Right atrium auricular region (tissue), 2 donors: ENCODE data around the gene WDR75. TPM values are rescaled to one million over a fixed set of nuclear protein-coding genes. Genes with fewer than 3 reads are reported as not detected.

Source experiments
- DNase-seq: peaks from one replicate; pipeline ENCODE4 v3.0.0-alpha.2; 2019; ENCODE audit warnings: low spot score
- H3K27ac ChIP-seq, 2 donors: fragments of 200-600 bp; sonication (generic); 1 replicate in 1 of 2; 2 replicates in 1 of 2; pipeline ENCODE4 v1.5.1; 2016 to 2019
- H3K27me3 ChIP-seq, 2 donors: fragments of 200-600 bp; sonication (generic); one replicate each; pipeline versions ENCODE4 v1.5.1 to v1.6.0; 2017 to 2019
- H3K36me3 ChIP-seq: fragments of 200-600 bp; sonication (generic); one replicate; pipeline ENCODE4 v1.5.1; 2016
- H3K4me1 ChIP-seq, 2 donors: fragments of 200-600 bp; sonication (generic); one replicate each; pipeline versions ENCODE4 v1.5.1 to v1.6.0; 2017 to 2019
- H3K4me3 ChIP-seq, 2 donors: fragments of 200-600 bp; sonication (generic); 1 replicate in 1 of 2; 2 replicates in 1 of 2; pipeline ENCODE4 v1.5.1; 2017 to 2019; ENCODE audit warnings: mild to moderate bottlenecking in 1 of 2, moderate library complexity in 1 of 2
- H3K9me3 ChIP-seq, 2 donors: fragments of 200-600 bp; sonication (generic); one replicate each; pipeline ENCODE4 v1.5.1; 2019
- total RNA-seq, 2 donors: library from RNA; depleted of rRNA; stranded (reverse); fragments of >200 nt; gene quantifications; one replicate each; pipeline ENCODE4 v1.1.0, GENCODE V29; 2016
- TF ChIP-seq, protein P1 (sequence below), 2 donors: fragments of 200-600 bp; sonication (generic); IDR thresholded peaks; one replicate each; pipeline ENCODE4 v1.5.1; 2019; ENCODE audit warnings: antibody characterized with exemption in 2 of 2

The WDR75 gene
- total RNA-seq, 2 donors from 2014 or later: 11.8 to 15.9 TPM

DNA sequence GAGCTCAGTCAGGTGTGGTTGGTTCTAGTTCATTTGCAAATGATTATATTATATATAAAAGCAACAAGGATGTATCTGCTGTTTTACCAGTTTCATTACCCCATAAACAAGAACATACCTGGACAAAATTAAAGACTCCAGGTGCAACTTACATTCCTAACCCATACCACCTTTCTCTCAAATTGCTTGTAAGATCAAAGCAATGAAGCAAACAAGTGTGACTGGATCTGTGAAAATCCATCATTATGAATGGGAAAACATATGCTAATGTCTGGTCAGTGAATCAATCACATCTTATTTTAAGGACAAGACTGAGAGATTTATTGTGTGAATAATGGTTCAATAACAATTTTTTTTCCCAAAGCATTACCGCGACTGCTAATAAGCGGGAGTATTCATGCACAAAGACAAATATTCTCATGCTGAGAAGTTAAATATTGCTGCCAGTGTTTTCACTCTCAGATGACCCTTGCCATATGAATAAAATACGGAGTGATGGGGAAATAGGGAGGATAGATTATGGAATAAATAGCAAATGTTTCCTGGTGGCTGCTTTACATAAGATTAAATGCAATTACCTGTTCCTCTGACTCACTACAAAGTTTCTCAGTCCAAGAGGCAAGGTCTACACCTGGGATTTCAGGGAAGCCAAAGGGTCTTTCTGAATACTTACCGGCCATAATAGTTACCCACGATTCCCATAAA lies 59.3 kb downstream of the WDR75 start:
- no peaks in the 10 kb centered on the region for H3K4me1 ChIP-seq

DNA sequence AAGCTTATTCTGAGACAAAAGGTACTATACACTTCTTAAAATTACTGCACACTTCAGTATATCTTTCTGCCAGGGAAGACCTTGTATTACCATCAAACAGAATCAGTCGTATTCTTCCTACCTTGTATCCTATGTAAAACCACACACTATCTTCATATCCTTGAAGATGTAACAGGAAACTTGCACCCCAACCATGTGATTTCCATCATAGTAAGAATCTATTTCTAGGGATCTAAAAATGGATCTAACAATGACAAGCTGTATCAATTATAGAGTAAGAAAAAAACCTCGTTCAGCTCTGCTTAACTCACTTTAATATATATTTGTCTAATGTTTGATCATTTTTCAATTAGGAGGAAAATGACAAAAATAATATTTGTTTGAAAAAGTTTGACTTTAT lies 60.2 kb downstream of the WDR75 start:
- TF ChIP-seq, protein P1, sequence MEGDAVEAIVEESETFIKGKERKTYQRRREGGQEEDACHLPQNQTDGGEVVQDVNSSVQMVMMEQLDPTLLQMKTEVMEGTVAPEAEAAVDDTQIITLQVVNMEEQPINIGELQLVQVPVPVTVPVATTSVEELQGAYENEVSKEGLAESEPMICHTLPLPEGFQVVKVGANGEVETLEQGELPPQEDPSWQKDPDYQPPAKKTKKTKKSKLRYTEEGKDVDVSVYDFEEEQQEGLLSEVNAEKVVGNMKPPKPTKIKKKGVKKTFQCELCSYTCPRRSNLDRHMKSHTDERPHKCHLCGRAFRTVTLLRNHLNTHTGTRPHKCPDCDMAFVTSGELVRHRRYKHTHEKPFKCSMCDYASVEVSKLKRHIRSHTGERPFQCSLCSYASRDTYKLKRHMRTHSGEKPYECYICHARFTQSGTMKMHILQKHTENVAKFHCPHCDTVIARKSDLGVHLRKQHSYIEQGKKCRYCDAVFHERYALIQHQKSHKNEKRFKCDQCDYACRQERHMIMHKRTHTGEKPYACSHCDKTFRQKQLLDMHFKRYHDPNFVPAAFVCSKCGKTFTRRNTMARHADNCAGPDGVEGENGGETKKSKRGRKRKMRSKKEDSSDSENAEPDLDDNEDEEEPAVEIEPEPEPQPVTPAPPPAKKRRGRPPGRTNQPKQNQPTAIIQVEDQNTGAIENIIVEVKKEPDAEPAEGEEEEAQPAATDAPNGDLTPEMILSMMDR (IDR thresholded peaks at IDR 0.05): no peak
- Histone ChIP-seq H3K27ac (no peak overlapping the region), H3K4me3 (no peak overlapping the region), H3K36me3 (no peaks in the 10 kb centered on the region), H3K4me1 (no peaks in the 10 kb centered on the region), H3K9me3 (no peaks in the 10 kb centered on the region), H3K27me3 (no peaks in the 10 kb centered on the region)
- no peak for DNase-seq

More for the DNA sequence above, 59.3 kb downstream of the WDR75 start:
- TF ChIP-seq, protein P1 (IDR thresholded peaks at IDR 0.05): no peak
- Histone ChIP-seq H3K27ac (no peak overlapping the region), H3K36me3 (no peaks in the 10 kb centered on the region), H3K4me3 (no peak overlapping the region), H3K9me3 (no peaks in the 10 kb centered on the region), H3K27me3 (no peaks in the 10 kb centered on the region)
- DNase-seq: no peak

DNA sequence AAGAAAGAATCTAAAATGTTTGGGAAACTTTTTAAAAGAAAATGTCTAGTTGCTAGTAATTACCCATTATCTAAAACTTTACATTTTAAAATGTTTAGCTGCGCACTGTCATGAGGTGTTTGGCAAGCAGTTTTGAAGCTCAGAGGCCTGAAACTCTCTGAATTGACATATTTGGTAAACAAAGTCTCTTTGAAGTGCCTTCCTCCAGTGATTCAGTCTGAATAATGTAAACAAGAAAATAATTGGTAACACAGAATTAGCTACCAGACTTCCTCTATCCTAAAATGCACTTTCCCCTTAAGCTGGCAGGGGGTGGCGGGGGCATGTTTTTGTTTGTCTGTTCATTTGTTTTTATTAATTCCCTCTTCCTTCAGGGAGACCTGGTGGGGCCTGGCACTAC lies 61.4 kb downstream of the WDR75 start:
- H3K4me1 ChIP-seq: no peaks in the 10 kb centered on the region
- H3K4me3 ChIP-seq: no peak overlapping the region
- TF ChIP-seq, protein P1 (IDR thresholded peaks at IDR 0.05): no peak
- DNase-seq: no peak
- H3K36me3 ChIP-seq: no peaks in the 10 kb centered on the region
- no peaks in the 10 kb centered on the region for H3K27me3 ChIP-seq
- no peak overlapping the region for H3K27ac ChIP-seq
- no peaks in the 10 kb centered on the region for H3K9me3 ChIP-seq

DNA sequence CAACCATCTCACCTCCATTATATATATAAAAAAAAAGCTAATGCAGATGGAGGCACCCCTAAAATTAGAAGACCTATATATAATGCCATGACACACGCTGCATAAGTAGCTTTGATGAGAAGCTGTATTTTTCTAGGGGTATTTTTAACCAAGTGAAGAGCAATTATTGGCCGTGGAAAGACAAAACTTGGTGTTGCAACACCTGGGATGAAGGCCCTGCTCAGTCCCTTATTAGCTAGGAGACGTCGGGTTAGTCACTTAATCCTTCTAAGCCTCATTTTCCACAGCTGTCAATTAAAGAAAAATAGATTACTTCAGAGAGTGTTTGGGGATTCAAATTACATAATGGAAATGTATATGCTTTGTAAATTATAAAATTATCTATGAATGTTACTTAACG lies 63.0 kb downstream of the WDR75 start:
- H3K27ac ChIP-seq: no peak overlapping the region
- no peaks in the 10 kb centered on the region for H3K9me3 ChIP-seq
- H3K36me3 ChIP-seq: no peaks in the 10 kb centered on the region
- H3K27me3 ChIP-seq: no peaks in the 10 kb centered on the region
- TF ChIP-seq, protein P1 (IDR thresholded peaks at IDR 0.05): no peak
- H3K4me1 ChIP-seq: no peaks in the 10 kb centered on the region
- DNase-seq: no peak
- no peak overlapping the region for H3K4me3 ChIP-seq

DNA sequence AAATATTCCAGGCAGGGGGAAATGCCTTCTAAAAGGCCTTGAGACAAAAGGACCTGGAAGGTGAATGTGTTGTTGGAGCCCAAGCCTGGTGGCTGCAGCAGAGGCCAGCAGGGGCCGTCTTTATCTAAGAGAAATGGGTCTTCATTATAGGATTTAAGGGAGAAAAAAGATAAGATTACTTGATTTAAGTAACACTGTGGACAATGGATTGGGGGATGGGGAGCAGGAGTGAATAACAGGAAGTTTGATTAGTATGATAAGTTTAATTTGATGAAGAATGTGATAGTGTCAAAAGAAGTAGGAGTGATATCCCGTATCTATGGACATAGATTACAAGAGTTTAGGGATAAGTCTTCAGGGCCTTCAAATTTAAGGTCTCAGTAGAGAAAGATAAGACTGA lies 64.2 kb downstream of the WDR75 start:
- no peaks in the 10 kb centered on the region for H3K9me3 ChIP-seq
- no peaks in the 10 kb centered on the region for H3K36me3 ChIP-seq
- TF ChIP-seq, protein P1 (IDR thresholded peaks at IDR 0.05): no peak
- H3K4me3 ChIP-seq: no peak overlapping the region
- H3K27ac ChIP-seq: no peak overlapping the region
- DNase-seq: no peak
- H3K4me1 ChIP-seq: no peaks in the 10 kb centered on the region
- H3K27me3 ChIP-seq: no peaks in the 10 kb centered on the region

DNA sequence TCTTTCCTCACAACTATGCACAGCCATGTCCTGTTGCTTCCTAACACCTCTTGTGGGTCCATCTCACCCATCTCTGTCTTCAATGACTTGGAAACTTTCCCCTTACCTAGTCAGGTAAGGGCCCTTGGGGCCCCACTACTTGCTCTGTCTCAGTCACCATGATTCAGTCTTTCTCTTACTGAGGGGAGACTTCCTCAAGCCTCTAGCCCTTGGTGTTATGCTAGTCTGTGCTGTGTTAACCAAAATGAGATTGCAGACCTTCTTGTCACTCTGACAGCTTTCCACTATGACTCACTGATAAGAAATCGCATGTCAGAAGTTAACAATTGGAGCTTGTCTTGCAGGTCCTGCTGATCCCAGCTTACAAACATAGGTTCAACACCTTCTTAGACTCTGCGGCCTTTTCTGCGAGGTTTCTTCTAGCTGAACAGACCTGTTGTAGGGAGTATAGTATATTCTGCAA lies 65.3 kb downstream of the WDR75 start:
- Histone ChIP-seq H3K36me3 (no peaks in the 10 kb centered on the region), H3K27ac (no peak overlapping the region), H3K9me3 (no peaks in the 10 kb centered on the region), H3K27me3 (no peaks in the 10 kb centered on the region), H3K4me1 (no peaks in the 10 kb centered on the region), H3K4me3 (no peak overlapping the region)
- DNase-seq: no peak
- TF ChIP-seq, protein P1 (IDR thresholded peaks at IDR 0.05): no peak
